HG03103 (cell line): ENCODE results near the gene DCTN5.

Experiments used
- ATAC-seq: cut with Tn5 transposase; IDR thresholded peaks from one replicate; pipeline ENCODE4 v1.9.1; 2021; ENCODE audit warnings: low read depth; ENCODE audit not compliant: unreplicated experiment

Gene DCTN5

DNA sequence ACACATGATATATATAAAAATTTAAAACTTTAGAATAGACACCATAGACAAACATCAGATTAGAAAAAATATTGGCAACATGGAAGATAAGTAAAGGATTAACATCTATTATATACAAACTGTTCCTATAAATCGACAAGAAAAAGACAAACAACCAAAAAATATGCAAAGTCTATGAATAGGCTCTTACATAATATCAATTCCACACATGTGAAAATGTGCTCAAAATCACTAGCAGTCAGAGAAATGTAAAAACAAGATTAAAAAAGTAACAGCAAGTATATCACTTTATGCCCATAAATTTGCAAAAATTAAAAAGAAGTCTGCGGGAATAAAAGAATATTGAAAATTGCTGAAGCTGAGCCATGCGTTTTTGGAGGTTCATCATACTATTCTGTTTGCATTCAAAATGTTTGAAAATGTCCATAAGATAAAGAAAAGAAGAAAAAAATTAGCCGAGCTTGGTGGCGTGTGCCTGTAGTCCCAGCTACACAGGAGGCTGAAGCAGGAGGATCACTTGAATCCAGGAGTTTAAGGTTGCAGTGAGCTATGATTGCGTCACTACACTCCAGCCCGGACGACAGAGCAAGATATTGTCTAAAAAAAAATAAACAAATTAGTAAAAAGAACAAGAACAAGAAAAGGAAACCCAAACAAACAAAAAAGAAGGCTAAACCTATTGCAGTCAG is 83.0 kb downstream of the DCTN5 start:
- no peak for ATAC-seq

DNA sequence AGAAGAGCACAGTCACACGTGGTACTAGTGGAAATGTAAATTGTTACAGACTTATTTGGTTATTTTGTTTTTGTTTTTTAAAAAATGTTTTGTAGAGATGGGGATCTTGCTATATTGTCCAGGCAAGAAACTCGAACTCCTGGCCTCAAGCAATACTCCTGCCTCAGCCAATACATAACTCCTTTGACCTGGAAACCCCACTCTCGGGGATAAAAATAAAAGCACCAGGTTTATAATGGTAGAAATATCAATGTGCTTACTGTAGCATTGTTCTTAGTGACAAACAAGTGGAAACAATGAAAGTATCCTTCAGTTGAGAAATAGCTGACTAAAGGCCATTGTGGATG is 83.5 kb downstream of the DCTN5 start:
- no peak for ATAC-seq

DNA sequence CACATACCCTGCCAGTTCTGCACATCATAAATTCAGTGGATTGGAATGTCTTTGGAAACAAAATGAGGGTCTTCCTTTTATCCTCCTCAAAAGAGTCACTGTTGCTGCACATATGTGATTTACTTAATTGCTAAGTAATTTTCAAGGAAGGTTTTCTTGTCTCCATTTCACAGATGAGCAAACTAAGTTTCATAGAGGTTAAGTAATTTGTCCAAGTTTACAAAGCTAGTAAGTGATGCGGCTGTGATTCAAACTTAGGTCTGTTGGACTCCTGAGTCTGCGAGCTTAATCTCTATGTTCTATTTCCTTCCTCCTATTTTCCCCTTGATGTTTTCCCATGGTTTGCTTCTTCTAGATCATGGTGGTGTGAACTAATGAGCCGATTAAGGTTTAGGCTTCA is 85.4 kb downstream of the DCTN5 start:
- no peak for ATAC-seq
